Endometrial microvascular endothelial cells (primary cell): ENCODE measurements around the gene SNORC. TPM values are rescaled to one million over a fixed set of nuclear protein-coding genes. Genes with fewer than 3 reads are reported as not detected.

Experiments
- in situ Hi-C: cut with HindIII; loops from 2 replicates; pipeline ENCODE4 v1.10.0; 2017; ENCODE audit warnings: low sequenced_read_pairs, low pct_unique_long_range_greater_than_20kb; ENCODE audit errors: inconsistent ontology term
- total RNA-seq: library from RNA; depleted of rRNA; stranded (reverse); fragments of >200 nt; gene quantifications from one replicate; pipeline ENCODE4 v1.2.3, GENCODE V29; 2015; ENCODE audit errors: inconsistent ontology term

Gene SNORC
- total RNA-seq, 1 donor from 2014 or later, result not detected

DNA sequence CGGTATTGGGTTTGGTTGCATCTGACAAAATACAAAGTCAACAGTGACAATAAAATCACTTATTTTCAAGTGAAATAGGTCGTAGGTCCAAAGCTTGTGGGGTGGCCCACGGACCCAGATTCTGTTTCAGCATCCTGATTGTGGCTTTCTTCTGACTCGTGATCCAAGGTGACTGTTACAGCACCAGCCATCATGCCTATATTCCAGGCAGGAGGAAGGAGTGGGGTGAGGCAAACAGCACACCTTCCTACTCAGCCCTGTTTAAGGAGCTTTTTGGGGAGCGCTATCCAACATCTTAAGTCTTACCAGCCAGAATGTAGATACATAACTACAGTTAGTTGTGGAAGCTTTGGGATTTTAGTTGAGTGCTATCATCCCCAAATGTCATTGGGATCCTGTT is 8.7 kb upstream of the SNORC start:
- in situ Hi-C loops, result loop anchor here (25.0 kb wide), 2 partner anchors 151 to 376 kb away; partner anchors contain the start of gene NGEF

DNA sequence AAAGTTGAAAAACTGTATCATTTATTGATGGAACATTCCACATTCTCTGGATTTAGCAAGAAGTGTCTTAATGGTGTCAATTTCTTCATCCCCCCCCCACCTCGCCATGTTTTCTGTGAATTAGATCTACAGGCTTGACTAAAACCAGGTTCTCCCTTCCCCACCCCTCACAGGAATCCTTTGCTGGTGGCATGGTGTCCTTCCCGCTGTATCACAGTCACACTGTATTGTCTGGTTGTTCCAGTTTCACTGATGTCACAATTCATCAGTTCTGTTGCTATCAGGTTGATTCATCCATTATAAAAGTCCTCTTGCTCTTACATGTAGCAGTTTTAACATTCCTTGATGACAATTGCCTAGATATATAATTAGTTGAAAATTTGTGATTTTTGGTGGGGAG is 6.1 kb upstream of the SNORC start:
- in situ Hi-C loops, result loop anchor here (25.0 kb wide), 2 partner anchors 148 to 373 kb away; partner anchors contain the start of gene NGEF

DNA sequence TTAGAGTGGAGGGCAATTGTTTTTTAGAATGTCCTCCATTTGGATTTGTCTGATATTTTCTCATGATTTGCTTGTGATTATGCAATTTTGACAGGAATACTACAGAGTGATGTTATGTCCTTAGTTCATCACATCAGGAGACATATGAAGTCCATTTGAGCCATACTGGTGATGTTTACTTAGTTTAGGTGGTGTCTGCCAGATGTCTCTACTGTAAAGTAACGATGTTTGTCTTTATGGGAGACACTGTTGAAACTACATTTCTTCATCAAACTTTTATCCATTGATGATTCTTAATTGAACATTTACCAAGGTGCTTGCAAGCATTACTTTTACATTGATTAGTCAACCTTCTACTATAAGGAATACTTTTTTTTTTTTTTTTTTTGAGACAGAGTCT is 4.9 kb upstream of the SNORC start:
- in situ Hi-C loops, result loop anchor here (25.0 kb wide), 2 partner anchors 147 to 372 kb away; partner anchors contain the start of gene NGEF

DNA sequence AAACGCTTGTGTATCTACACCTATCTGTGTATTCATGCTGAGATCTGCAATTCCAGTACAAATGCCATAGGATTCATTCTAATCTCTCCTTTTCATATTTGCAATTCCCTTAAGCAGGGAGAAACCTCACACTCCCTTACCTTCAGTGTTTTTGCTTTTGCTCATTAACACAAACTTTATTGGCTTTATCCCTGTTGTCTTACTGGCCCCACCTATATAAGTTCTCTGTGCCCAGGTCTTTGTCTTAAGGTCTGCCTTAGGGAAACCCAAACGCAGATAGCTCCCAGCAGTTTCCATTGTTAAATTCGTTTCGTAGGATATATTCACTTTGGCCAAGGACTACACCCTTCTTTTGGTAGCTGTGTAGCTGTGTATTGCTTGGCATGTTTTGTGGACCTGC is 4.0 kb upstream of the SNORC start:
- in situ Hi-C loops, result loop anchor here (25.0 kb wide), 2 partner anchors 146 to 371 kb away; partner anchors contain the start of gene NGEF

DNA sequence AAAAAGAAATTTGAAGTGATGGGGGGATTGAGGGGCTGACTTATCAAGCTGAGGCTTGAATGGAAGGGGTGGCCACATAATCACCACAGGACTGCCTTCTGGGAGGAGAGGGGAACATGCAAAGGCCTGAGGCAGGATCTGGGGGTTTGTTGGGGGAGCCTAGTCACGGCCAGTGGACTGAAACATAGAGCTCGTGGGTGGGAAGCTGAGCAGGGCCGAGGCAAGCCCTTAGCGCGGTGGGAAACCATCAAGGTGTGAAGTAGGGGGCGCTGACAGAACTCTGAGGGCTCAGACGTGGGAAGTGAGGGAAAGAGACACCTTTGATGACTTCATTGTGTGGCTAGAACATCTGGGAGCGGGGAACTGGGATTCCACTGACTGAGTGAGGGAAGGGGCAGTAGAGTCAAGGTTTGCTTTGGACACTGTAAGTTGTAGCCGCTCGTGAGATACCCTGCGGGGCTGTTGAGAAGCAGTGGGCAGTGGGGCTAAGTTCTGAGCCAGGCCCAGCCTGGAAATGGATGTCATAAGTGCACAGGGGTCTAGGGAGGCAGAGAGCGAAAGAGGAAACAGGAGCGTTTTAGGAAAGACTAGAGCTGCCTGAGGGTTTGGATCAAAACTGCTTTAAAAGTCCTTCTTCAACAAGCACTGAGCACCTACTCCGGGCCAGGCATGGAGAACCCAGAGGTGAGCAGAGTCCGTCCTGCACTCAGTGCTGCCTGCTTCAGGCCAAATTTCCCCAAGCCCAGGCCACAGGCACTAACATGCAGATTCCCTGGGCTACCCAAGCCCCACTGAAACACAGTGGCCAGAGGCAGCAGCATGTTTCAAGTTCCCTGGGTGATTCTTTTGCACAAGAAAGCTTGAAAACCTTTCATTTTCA is 686 bp upstream of the SNORC start:
- in situ Hi-C loops, result loop anchor here (25.0 kb wide), 2 partner anchors 143 to 368 kb away; partner anchors contain the start of gene NGEF

DNA sequence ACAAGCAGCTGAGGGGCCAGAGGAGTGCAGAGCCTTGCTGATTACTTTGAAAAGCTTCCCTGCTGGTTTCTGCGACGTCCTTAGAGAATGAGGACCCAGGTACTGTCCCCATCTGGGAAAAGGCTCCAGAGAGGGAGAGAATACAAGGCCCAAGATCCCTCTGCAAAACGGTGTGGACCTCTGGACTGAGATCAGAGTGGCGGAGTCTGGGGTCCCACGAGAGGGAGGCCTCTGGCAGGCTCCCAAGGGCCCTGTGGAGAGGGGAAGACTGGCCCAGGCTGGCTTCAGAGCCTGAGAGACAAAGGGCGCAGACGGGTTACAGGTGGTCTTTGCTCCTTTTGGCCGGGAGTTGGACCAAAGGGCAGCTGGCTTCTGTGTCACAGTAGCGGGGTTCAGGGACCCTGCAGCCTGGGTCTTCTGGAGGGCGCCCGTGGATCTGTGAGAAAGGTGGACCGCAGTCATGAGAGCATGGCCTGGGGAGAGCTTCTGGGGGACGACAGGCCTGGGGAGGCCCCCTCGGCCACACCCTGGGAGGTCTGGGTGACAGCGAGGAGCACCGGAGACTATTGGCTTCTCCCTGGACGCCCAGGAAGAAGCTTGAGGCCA is 805 bp downstream of the SNORC start:
- in situ Hi-C loops, result loop anchor here (25.0 kb wide), 2 partner anchors 141 to 366 kb away; partner anchors contain the start of gene NGEF

DNA sequence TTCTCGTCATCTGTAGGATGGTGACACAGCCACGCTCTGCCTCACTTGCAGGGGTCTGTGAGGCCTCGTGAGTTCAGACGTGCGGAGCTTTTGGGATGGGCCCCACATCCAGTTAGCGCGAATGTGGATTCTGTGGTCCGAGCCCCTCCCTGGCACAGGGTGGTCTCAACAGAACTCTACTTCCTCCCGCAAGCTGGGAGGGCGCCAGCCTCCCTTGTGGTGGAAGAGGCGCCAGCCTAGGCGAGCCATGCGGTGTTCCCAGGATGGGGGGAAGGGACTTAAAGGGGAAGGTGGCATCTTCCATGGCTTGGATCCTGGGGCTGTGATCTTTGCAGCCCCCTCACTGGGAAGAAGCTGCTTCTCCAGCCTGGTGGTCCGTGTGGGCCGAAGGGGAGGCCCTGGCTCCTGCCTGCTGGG is 1.4 kb downstream of the SNORC start:
- in situ Hi-C loops, result loop anchor here (25.0 kb wide), 2 partner anchors 141 to 366 kb away; partner anchors contain the start of gene NGEF

DNA sequence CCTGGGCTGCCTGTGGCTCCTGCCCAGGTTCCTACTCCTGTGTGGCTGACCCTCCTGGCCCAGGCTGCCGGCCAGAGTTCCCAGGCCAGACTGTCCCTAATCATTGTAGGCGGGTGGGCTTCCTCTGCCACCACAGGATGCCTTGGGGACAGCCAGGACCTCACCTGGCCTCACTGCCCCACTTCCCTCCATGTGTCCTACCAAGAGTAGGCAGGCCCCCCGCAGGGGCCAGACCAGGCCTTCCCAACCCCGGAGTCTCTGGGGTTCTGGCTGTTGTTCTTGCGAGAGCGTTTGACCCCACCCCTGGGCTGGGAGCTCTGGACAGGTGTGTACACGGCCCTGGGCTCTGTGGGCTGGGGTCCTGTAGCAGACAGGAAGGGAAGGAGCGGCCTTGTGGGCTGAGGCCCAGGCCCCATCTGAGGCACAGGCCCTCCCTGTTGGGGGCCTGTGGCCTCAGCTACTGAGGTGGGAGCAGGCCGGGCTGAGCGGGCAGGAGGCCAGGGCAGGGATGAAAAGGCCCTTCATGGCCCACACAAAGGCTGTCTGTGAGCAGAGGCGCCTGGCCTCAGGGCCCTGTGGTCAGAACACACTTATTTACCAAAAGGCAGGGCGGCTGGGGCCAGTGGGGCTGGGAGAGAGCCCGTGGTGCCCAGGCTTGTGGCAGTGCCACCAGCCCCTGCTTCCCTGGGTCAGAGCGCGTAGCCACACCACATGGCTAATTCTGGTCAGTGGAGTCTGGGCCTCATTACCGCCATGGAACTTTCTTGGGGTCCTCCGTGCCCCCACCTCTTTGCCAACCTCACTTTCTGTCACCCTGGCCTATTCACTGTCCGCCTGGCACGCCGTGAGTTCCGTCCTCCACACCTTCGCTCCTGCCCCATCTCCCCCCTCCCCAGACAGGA is 2.0 kb downstream of the SNORC start:
- in situ Hi-C loops, result loop anchor here (25.0 kb wide), 2 partner anchors 140 to 365 kb away; partner anchors contain the start of gene NGEF

DNA sequence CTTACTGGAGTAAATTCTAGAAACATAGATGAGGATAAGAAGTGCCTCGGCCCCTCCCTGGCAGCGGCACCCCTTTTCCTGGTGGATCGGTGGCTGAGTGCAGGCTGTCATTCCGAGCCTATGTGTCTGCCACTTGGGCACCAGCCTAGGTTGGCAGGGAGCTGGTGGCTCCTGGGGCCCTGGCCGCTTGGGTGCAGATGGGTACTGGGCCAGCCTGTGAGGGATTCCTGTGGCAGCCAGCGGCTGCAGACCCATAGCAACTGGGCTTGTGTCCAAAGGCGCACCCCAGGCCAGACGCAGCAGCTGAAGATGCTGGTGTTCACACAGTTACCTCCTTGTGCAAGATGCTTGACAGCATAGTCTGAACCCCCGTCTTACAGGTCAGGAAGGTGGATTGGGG is 2.8 kb downstream of the SNORC start:
- in situ Hi-C loops, result loop anchor here (25.0 kb wide), 2 partner anchors 139 to 364 kb away; partner anchors contain the start of gene NGEF

DNA sequence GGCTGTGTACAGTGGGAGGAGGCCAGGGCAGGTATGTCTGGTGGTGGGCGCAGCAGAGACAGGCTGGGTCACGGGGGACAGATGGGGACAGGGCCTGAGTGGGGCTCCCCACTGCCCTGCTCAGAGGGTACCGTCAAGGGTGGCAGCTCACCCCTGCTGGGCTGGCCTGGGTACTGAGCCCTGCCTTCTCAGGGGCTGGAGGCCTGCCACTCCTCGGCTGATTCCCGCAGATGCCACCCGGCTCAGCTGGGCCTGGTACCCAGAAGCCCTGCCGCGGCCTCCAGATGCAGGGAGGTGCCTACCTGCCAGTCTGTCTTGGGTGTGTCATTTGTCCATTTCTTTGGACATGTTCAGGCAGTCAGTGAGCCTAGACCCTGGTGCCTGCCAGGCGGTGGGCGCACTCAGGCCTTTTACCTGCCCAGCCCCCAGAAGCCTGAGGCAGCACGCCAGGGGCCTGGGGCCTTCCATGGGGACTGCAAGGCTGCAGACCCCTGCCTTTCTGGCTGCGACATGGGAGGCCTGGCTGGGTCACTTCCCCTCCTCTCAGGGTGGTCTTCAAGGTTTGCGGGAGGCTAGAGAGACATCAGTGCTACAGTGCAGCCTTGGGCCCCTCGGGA is 3.3 kb downstream of the SNORC start:
- in situ Hi-C loops, result loop anchor here (25.0 kb wide), 2 partner anchors 139 to 364 kb away; partner anchors contain the start of gene NGEF

DNA sequence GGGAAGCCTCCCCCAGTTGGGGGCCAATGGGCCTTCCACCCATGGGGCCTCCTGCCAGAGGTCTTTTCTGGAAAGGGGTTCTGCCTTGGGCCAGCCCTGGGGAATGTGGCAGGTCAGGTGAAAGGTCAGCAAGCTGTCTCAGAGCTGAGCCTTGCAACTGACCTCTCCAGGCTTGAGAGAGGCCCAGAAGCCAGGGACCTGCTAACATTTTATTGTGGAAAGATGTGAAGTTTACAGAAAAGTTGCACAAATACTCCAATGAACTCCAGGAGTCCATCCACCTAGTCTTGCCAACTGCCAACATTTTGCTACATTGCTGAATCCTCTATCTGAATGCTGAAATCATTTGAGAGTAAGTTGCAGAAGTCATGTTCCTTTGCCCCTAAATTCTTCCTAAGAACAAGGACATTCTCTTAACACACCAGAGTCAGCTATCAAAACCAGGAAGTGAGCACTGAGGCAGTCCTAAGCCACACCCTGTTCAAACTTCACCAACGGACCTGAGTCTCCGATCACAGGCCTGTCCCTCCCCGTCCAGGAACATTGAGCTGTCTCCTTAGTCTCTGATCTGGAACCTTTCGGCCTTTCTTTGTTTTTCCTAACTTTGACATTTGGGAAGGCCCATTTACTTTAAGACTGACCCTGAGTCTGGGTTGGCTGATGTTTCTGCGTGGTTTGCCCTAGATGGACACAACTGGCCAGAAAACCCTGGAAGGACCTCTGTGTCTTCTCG is 4.0 kb downstream of the SNORC start:
- in situ Hi-C loops, result loop anchor here (25.0 kb wide), 2 partner anchors 138 to 363 kb away; partner anchors contain the start of gene NGEF

DNA sequence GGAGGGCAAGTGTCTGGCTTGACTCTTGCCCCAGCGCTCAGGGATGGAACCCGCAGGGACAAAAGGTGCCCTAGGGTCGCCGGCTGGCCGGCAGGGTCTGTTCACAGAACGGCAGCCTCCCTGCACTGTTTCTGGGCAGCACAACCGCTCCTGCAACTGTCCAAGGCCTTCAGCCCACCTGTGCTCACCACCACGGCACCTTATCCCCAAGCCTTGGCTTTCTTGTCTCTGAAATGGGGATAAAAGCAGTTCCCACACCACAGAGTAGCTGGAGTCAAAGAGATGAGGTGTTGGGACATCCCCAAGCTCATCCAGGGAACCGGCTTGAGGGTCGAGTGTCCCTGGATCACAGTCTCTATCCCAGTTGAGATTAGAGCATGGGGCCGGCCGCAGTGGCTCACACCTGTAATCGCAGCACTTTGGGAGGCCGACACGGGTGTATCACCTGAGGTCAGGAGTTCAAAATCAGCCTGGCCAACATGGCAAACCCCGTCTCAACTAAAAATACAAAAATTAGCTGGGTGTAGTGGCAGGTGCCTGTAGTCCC is 4.7 kb downstream of the SNORC start:
- in situ Hi-C loops, result loop anchor here (25.0 kb wide), 2 partner anchors 138 to 363 kb away; partner anchors contain the start of gene NGEF

DNA sequence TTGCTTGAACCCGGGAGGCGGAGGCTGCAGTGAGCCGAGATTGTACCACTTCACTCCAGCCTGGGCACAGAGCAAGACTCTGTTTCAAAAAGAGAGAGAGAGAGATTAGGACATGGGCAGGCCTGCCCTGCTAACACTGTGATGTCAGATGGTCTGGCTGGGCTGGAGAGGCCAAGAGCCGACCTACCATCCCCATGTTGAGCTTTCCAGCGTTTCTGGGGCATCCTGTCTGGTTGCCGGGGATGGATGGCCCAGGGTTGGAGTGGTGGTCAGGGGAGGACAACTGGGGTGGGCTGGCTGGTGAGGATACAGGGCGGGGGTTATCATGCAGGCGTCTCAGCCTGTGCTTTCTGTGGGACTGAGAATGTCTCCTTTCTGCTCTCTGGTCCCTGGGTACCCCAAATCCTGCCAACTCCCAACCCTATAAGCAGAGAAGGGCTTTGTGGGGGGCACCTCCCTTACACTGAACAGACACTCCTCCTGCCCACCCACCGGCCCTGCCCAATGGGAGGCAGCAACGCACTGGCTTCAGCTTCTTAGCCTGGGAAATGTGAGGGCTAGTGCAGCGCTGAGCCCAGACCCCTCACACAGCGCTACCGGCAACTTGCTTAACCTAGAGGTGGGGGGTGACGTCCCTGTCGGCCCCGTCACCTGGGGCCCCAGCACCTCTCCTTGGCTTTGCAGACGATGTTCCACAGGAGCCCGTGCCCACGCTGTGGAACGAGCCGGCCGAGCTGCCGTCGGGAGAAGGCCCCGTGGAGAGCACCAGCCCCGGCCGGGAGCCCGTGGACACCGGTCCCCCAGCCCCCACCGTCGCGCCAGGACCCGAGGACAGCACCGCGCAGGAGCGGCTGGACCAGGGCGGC is 5.4 kb downstream of the SNORC start:
- in situ Hi-C loops, result no loop called here

DNA sequence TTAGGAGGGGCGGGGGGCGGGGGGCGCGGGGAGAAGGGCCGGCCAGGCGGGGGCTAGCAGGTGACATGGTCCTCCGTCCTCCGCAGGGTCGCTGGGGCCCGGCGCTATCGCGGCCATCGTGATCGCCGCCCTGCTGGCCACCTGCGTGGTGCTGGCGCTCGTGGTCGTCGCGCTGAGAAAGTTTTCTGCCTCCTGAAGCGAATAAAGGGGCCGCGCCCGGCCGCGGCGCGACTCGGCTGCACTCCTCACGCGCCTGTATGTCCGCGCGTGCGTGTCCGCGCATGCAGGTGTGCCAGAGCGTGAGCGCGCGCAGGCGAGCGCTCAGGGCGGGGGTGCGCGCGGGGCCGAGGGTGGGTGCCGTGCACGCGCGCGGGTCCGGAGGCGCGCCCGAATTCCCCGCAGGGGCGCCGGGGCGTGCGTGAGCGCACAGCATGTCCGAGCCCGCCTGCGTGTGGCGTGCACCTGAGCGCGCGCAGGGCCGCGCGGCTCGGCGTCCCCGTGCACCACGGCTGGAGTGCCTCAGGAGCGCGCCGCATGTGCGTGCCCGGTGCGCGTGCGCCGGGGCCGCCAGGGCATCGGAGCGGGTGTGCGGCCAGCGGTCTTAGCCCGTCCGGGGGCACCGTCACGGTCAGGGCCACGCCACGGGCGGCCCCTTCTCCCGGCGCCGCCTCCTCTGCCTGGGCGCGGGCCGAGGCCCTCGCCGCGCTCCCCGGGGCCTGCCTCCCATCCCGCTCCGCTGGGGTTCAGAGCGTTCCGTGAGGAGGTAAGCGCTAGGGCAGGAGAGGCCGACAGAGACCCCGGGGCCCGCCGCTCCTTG is 6.3 kb downstream of the SNORC start:
- in situ Hi-C loops, result no loop called here

DNA sequence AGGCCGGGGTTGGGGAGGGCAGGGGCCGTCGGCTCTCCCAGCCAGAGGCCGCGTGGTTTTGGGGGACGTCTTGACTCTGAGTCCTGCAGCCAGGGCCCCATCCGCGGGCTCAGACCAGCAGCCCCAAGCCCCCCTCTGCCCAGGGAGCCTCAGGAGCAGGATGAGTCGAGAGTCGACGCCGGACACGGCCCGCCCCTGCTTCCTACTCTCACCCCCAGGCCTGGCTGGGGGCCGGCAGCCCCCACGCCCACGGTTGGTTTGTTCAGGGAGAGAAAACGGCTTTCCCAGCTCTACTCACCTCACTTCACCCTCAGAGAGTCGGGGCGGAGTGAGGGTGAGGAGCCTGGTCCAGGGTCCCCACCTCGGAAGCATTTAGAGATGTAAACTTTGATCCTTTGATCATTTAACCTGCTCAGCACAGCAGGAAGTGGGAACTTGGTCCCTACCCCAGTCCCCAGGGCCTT is 6.9 kb downstream of the SNORC start:
- in situ Hi-C loops, result no loop called here
